ENCODE data around the gene AUTS2. TPM values are rescaled to one million over a fixed set of nuclear protein-coding genes. Genes with fewer than 3 reads are reported as not detected.

AUTS2 gene
- total and polyA plus RNA-seq, 9 of the 15 experiments (the other 6 are each of a cell fraction or from before 2014, with no cell fraction given) = 0.58 TPM; not detected in 8

GRCh38 chr7:70679661-70680060 lies 1081.4 kb downstream of the AUTS2 start:
- in situ Hi-C loops (cut with MboI) (no loop called here), intact Hi-C loops (cut with micrococcal nuclease) (no loop called here)
- POLR2A ChIA-PET = interaction anchor here (0.6 kb wide), 1 partner anchor 14 kb away, joined by 3 read pairs; no protein-coding TSS in a partner anchor
- FAIRE-seq = no peak
- Histone ChIP-seq H3K36me3 (ENCODE audit: control insufficient read depth, insufficient read depth, low read length) (no peaks in the 10 kb centered on the region), H3K4me3 (no peak overlapping the region), H3K27ac (ENCODE audit: extremely low read depth, low read depth, low read length) (no peak overlapping the region), H3K9me1 (ENCODE audit: control insufficient read depth, insufficient read depth, low read length) (no peaks in the 10 kb centered on the region), H3K4me2 (ENCODE audit: insufficient read depth, low read length) (no peak overlapping the region), H4K20me1 (replicated peaks; ENCODE audit: control insufficient read depth, insufficient read depth, low read length) (no peaks in the 10 kb centered on the region; the same call in 1 of the 2 replicates), H3K4me1 (replicated peaks in 1 of 2; ENCODE audit: control insufficient read depth in 2 of 2, insufficient read depth in 2 of 2, low read length in 2 of 2) (no peaks in the 10 kb centered on the region), H3K9me3 (replicated peaks; ENCODE audit: control insufficient read depth, insufficient read depth, low read depth, low read length) (no peaks in the 10 kb centered on the region), H3K9ac (ENCODE audit: insufficient read depth in 1 of 2, low read depth in 2 of 2, low read length in 2 of 2) (no peak overlapping the region), H3K27me3 (ENCODE audit: control insufficient read depth in 2 of 2, insufficient read depth in 2 of 2, low read length in 2 of 2) (peaks cover 4 to 17% of the 10 kb centered on the region in 2 experiments; a peak in 4 of 5 replicates), H3K79me2 (ENCODE audit: control insufficient read depth, insufficient read depth, low read length) (no peaks in the 10 kb centered on the region), H2AFZ (ENCODE audit: low read depth, low read length) (no peak overlapping the region)
- no TSS peak for BruUV-seq (replicated peaks)
- no peak for ATAC-seq
- DNase-seq (ENCODE audit: extremely low read depth in 1 of 4, low spot score in 3 of 4) = no peak
- no peak for TF ChIP-seq ZFP1 (CRISPR knock-in tag; IDR thresholded peaks at IDR 0.05)
- TF ChIP-seq PRPF4 (IDR thresholded peaks at IDR 0.05; ENCODE audit: insufficient read depth, low read depth, low read length, poor library complexity, severe bottlenecking) = no peak
- no peak for TF ChIP-seq MTA3 (IDR thresholded peaks at IDR 0.05; ENCODE audit: borderline replicate concordance)
- no peak for TF ChIP-seq SP2 (IDR thresholded peaks at IDR 0.05; ENCODE audit: extremely low read depth, low read depth, low read length, poor library complexity, severe bottlenecking)
- TF ChIP-seq BRF1 (IDR thresholded peaks at IDR 0.05; ENCODE audit: borderline replicate concordance, extremely low read depth, insufficient read length) = no peak
- no peak for TF ChIP-seq TARDBP (IDR thresholded peaks at IDR 0.05)
- TF ChIP-seq JUN (IDR thresholded peaks at IDR 0.05; ENCODE audit: borderline replicate concordance, low read depth, low read length) = no peak
- no peak for TF ChIP-seq JUN (CRISPR knock-in tag; IDR thresholded peaks at IDR 0.05; ENCODE audit: borderline replicate concordance)
- TF ChIP-seq KDM4B (IDR thresholded peaks at IDR 0.05; ENCODE audit: borderline replicate concordance in 2 of 2, low read depth in 1 of 2) = no peak
- no peak for TF ChIP-seq CREB1 (IDR thresholded peaks at IDR 0.05)
- TF ChIP-seq CREB1 (CRISPR knock-in tag; IDR thresholded peaks at IDR 0.05) = no peak
- no peak for TF ChIP-seq PTBP1 (IDR thresholded peaks at IDR 0.05; ENCODE audit: low read depth, low read length)
- no peak for TF ChIP-seq ZNF740 (CRISPR knock-in tag; IDR thresholded peaks at IDR 0.05)
- no peak for TF ChIP-seq ZNF740 (tag; IDR thresholded peaks at IDR 0.05)
- TF ChIP-seq ELF4 (CRISPR knock-in tag; IDR thresholded peaks at IDR 0.05) = no peak
- TF ChIP-seq PRMT5 (CRISPR knock-in tag; IDR thresholded peaks at IDR 0.05) = no peak
- no peak for TF ChIP-seq IFI16 (CRISPR knock-in tag; IDR thresholded peaks at IDR 0.05)
- no peak for TF ChIP-seq ZBTB34 (CRISPR knock-in tag; IDR thresholded peaks at IDR 0.05)
- TF ChIP-seq FOXP1 (CRISPR knock-in tag; IDR thresholded peaks at IDR 0.05) = no peak
- TF ChIP-seq EP300 (IDR thresholded peaks at IDR 0.05; ENCODE audit: low read length) = no peak
- no peak for TF ChIP-seq STAG1 (CRISPR knock-in tag; IDR thresholded peaks at IDR 0.05; ENCODE audit: borderline replicate concordance)
- no peak for TF ChIP-seq ZNF707 (CRISPR knock-in tag; conservative IDR thresholded peaks at IDR 0.05)
- WGBS (ENCODE audit: insufficient coverage, low coverage, missing lambda C conversion rate) = 3% methylated on average over 4 of the region's 4 CpGs
- CTCF ChIA-PET (ENCODE audit: low intra/inter-chr PET ratio) = no interaction called here
